ENCODE results near the gene ADAMTS17.

Gene ADAMTS17

DNA sequence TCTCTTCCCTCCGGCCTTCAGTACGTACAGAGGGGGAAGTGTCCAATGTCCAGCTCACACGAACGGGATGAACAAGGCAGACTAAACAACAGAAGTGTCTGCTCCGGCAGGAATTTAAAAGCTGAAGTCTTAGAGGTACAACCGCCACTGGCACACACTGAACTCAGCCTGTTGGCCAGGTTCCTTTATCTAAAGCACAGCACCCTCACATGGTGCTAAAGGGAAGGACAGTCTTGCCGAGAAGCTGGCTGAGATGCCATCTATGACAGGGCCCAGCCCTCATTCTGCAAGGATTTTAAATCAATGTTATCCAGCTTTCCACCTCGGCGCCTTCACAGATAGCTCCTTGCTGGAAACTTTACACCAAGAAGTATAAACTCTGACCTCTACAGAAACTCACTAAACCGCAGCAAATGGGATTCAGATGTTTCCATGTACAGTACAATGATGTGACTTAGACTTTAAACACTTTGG is 2.8 kb downstream of the ADAMTS17 start:
- peak; percentile 52 for DNase-seq

DNA sequence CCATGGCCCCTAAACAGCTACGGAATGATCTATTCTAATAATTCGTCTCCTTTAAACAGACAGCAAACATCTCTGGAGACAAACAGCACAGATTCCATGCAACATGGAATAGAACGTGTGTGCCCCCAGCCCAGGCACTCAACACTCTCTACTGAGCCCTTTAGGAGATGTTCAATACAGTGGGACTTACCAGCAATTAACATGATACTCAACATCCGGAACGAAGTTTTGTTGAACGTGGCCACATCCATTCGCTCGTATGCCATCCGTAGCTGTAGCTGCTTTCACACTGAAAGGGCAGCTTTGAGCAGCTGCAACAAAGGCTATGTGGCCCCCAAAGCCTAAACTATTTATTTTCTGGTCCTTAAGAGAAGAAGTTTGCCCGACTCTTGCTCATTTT is 3.5 kb downstream of the ADAMTS17 start:
- no peak for DNase-seq

DNA sequence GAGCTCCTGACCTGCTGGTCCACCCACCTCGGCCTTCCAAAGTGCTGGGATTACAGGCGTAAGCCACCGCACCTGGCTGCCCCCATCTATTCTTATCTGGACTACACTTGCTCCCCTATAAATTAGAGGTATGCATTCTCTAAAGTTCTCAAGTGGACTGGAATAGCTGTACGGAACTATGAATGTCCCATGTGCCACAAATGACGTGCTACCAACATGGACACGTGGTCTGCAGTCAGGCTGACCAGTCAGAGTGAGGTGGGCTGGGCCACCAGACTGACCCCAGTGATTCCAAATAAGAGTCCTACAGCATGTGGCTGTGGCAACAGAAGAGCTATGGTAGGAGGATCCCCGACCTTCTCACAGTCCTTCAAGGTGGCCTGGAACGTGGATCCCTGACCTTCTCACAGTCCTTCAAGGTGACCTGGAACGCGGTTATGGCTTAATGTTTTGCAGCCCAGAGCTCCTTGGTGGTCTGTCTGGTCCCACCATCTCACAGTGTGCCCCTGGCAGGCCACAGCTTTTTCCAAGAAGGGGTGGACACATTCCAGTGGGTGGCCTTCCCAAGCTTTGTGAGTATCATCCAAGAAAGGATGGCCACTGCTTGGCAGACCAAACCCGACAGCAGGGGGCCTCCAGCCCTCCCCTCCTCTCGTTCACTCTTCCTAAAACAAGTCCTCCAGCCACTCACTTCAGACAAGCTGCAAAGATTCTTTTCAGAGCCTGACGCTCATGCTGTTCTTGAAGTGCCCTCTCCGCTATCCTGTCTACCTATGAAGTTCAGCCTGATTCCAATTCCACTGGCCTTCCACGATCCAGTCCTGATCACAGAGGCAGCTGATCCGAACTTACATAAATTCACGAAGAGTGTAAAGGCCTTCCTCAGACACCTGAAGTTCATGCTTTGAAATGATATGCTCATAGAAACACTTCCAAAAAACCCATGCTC is 4.4 kb downstream of the ADAMTS17 start:
- no peak for DNase-seq

DNA sequence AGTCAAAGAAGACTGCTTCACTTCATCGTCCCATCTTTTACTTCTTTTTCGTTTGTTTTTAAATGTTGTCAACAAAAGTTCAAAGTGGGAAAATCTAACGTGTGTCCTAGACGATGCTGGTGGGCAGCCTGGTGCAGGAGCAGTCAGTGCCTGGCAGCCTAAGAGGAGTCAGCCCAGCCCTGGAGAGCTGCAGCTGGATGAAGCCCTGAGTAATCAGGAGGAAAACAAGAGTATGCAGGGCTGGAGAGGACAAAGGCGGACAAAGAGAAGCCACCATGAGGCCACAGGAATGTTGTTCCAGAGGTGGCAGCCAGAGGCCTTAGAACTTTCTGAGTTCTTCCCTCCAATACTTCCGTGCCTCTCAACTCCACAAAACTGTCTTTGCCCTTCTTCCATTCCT is 5.7 kb downstream of the ADAMTS17 start:
- DNase-seq: no peak

DNA sequence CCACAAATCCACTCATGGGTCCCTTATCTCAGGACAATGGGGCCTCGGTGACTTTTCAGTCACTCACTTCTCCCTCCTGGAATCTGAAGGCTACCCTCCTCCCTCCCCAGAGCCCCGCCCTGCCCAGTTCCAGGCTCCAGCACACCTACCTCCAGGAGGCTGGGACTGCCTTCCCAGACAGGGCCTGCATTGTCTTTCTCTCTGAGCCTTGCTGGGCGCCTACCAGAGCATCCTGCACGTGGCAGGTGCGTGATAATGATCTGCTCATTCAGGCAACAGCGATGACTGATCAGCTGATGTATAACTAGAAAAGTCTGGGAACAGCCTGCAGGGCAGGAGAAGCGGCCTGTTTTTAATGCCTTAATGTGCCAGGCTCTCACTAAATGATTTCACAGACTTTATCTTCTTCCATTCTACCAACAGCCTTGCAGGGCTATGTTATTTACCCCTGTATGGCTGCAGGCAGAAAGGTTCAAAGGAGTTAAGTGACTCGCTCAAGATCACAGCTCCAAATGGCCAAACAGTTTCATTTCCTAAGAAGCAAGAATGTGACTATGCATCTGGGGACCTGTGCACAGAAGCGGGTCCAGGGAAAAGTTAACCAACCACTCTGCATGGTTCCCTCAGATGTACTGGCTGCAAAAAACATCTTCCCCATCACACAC is 6.3 kb downstream of the ADAMTS17 start:
- DNase-seq: no peak

DNA sequence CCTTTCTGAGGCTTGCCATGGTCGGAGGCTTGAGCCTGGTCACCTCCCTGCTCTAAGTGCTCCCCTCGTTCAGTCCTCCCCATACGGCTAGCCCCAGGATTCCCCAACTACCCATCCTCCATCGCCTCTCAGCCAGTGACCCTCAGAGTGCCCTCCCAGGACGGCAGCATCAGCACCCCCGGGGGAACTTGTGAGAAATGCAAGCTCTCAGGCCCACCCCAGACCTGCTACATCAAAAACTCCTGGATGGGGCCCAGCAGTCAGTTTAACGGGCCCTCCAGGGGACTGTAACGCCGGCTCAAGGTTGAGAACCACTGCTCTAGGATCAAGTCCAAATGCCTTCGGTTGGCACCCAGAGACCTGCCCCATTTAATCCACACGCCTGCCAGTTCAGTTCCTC is 6.9 kb downstream of the ADAMTS17 start:
- DNase-seq: no peak

DNA sequence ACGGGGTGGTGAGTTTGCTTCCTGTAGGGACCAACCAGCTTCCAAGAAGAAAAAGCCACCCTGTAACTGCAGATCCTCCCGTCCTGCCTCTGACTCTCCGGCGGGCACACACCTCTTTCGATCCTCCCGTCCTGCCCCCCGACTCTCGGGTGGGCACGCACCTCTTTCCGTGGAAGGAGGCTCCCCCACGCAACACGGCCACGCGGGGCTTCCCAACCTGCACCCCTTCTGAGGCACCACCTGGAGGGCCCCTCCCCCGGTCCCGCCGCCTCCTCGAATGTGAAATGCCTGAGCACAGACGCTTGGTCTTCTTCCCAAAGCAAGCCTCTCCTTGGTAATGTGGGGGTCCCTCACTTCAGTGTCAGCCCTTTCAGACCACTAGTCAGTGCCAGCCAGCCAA is 7.3 kb downstream of the ADAMTS17 start:
- DNase-seq: no peak

DNA sequence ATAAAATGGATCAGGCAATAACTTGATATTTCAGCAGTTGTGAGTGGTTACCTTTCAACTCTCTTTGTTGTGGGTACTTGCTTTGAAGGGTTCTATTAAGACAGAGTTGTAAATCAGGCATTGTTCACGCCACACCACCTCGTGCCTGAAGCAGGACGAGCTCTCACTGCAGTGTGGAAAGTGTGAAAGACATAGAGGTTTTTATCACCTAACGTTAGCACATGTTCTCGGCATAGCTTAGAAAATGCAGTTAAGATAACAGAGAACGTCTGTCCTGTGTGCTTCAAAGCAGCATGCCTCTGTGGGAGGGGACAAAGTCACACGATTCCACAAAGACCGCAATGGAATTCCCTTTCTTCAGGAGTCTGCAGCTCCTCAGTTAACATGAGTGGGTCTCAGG is 7.8 kb downstream of the ADAMTS17 start:
- no peak for DNase-seq

DNA sequence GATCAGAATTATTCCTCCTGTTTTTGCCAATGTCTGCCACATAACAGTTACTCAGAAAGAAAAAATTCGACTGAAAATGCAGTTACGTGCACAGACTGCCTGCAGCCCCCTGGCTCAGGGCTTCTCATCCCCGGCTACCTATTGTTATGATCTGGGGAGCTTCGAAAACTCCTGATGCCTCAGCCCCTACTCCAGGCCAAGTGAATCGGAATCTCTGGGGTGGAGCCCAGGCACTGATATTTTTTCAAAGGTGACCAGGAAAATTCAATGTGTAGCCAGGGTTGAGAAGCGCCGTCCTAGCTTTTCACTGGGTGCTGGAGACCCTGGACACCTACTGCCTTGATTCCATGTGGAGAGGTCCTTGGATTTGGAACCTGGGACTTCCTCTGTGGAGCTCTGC is 8.5 kb downstream of the ADAMTS17 start:
- no peak for DNase-seq

DNA sequence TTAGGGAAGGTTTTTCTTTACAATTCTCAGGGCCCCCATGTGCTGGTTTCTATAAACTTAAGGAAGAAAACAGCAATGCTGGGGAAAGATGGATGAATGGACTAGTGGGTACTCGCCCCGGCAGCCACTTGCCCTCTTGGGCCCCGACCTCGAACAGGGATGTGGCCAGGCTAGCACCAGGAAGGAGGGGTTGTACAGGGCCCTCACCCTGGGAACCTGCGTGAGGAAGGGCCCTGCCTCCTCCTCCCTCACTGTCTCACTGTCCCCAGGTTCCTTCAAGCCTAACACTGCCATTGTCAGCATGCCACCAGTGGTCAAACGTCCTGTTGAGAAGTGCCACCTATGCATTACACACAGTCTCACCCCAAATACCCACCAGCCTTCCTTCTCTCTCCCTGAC is 9.1 kb downstream of the ADAMTS17 start:
- no peak for DNase-seq

DNA sequence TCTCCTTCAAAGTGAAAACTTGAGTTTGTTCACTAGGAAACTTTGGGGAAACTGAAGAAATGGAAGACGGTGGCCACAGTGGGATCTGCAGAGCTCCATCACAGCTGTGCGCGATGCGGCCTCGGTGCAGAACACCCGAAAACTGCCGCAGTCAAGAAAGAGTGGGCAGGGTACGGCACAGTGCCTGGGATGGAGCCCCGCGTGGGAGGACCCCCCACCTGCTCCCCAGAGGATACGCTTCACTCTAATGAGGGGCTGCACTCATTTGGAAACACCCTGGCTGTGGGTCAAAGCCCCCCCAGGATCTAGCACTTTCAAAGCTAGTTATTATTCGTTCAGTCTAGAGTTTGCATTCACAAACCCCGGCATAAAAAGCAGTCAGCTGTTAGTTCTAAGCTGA is 9.5 kb downstream of the ADAMTS17 start:
- no peak for DNase-seq

DNA sequence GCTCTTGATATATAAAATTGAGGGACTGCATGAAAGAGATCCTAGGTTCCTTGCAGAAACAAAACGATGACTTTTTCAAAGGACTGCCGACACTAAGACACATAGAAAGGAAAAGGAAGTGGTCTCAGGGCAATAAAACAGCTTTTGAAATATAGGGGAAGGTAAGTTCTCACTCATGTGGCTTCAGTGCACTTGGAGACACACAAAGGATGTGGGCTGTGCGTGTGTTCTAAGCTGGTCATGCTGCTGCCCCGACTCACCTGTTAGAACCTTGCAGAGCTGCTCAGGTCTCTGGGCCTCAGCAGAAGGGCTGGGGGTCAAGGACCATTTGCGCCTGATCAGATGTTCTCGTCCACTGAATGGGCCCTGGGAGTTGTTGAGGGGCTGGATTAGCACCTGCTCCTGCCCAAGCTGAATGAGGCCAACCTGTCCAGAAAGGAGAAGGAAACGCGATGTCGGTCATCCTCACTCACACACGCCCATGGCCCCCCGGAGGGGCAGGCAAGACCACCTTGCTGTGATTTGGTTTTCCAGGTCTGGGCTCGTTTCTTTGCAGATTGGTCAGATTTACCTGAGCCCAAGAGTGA is 11.1 kb downstream of the ADAMTS17 start:
- DNase-seq: no peak

DNA sequence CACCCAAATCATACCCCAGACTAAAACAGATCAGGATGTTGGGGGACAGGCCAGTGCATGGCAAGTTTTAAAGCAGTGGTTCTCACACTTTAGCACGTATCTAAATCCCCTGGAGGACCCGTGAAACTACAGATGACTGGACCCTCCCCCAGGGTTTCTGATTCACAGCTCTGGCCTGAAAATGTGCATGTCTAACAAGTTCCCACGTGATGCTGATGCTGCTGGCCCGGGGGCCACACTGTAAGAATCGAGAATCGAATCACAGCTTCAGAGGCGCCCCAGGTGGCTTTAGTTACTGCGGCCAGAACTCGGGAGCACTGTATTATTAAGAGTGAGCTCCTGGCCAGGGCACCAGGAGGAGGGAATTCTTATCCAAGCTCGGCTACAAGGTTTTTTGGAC is 11.6 kb downstream of the ADAMTS17 start:
- no peak for DNase-seq

DNA sequence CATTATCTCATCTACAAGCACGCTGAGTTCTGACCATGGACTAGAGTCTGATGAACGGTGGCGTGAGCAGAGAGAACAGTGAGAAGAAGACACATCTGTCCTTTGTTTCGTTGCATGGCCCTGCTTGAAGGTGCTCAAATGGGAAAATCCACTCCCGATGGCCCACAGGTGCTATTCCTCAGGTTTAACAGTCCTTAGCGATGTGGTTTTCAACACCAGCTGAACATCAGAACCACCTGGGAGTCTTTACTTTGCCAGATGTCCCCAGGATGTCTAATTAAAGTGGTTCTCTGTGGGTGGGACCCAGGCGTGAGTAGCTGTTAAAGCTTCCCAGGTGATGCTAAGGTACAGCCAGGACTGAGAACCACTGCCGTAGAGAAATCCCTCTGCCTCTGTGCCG is 13.0 kb downstream of the ADAMTS17 start:
- no peak for DNase-seq

DNA sequence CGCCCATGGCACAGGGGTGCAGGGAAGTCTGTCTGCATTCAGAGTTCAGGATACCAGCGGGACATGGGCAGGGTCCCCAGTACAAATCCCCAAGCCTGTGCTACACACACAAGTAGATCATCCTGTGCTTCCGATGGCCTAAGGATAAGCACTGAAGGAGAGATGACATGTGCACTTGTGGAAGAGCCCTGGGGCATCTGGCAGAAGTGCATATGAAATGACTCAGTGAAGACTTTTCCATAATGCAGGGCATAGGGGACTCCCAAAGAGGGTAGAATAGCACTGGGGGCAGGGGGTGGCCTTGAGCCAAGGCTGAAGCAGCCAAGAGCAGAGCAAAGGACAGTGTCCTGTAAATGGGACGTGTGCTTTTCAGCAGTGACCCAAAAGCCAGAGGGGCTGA is 22.9 kb downstream of the ADAMTS17 start:
- DNase-seq: no peak

DNA sequence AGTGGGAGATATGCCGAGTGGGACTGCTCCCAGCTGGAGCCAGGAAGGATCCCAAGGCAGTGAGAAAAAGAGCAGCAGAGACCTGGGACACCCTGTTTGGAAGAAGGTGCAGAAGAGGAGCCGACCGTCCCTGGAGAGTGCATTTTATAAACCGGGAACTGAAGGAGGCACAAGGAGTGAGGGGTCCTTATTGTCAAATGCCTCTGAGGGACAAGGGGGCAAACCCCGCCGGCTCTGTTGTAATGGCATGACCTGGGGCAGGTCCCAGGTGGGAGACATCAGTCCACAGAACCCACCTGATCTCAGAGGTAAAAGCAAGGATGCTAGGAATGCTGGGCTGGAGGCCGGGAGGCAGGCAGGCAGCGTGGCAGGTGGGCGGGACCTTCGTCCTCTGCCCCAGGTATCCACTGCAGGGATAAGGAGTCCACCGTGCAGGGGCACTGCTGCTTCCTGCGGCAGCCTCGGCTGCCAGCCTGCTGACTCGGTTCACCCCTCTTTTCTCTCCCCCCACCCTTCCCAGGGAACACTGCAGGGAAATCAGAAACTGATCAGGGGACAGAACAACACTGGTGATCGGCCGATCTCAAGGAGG is 26.9 kb downstream of the ADAMTS17 start:
- no peak for DNase-seq

DNA sequence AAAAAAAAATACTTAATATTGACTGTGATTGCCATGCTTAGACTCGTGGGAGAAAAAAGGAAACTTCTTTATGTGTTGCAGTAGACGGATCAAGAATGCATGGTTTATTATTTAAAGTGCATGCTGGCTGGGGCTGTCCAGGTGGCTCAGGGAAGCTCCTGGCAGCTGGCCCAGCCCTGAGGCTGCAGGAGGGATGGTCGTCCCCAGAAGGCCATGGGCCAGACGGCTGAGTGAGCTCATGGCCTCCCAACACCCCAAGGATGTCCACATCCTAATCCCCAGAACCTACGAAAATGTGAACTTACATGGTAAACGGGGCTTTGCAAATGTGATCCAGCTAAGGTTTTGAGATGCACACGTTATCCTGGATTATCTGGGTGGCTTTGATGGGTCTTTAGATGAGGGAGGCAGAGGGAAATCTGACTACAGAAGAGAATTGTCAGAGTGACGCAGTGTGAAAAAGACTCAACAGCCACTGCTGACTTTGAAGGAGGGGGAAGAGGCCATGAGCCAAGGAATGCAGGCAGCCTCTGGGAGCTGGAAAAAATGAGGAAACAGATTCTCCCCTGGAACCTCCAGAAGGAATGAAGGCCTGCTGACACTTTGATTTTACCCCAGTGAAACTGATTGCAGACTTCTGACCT is 29.8 kb downstream of the ADAMTS17 start:
- DNase-seq: no peak

DNA sequence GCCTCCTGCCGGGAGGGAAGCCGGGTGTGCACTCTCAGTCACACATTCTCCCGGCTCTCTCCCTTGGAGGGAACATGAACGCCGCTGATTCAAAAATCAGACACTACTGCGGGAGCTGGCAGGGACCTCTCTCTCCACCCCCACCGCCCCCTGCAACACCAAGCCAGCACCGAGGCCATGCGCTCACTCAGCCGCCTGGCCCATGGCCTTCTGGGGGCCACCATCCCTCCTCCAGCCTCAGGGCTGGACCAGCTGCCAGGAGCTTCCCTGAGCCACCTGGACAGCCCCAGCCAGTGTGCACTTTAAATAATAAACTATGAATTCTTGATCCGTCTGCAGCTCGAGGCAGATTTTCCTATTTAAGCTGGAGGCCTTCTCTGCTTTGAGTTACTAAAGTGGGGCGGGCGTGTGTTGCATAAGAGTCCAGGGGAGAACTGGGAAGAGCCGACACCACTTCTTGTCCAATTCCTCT is 30.6 kb downstream of the ADAMTS17 start:
- no peak for DNase-seq

DNA sequence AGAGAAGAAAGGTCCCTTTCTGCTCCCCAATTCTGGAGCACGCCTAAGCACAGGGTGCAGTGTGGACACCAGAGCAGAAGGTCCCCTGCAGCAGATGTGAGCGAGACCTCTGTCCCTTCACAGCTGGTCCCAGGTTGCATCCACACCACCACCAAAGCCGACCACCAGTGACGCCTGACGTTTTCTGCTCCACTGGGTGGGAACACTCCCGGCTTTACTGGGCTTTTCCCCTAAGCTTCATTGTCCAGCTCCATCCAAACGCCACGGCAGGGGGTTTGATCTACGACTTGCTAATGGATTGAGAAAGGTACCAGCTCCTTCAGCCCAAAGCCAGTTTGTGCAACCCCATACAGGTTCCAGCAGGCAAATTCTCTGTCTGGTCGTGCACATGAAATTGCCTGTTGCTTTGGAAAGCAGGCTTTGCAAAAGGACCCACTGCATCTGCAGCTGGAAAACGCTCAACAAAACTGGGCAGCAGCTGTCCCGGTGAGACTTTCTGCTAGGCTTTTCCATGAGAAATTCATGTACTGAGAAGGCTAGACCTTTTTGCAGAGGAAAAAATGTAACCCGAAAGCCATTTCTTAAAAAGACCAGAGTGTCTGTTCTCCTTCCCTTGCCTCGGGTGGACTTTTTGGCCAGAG is 31.1 kb downstream of the ADAMTS17 start:
- DNase-seq: no peak

DNA sequence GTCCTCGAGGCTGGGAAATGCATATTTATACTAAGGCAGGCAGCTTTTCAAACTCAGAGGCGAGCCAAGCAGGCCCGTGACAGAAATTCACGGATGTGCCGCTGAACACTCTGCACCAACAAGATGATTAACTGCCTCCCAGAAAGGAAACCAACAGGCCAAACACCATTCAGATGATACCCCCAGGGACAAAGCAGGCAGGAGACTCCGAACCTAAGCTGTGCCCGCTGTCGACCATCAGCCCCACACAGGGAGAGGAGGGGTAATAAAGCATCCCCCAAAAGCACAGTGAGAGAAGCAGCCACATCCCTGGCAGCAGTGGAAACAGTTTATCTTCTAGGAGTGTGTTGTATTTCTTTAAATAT is 31.8 kb downstream of the ADAMTS17 start:
- no peak for DNase-seq

DNA sequence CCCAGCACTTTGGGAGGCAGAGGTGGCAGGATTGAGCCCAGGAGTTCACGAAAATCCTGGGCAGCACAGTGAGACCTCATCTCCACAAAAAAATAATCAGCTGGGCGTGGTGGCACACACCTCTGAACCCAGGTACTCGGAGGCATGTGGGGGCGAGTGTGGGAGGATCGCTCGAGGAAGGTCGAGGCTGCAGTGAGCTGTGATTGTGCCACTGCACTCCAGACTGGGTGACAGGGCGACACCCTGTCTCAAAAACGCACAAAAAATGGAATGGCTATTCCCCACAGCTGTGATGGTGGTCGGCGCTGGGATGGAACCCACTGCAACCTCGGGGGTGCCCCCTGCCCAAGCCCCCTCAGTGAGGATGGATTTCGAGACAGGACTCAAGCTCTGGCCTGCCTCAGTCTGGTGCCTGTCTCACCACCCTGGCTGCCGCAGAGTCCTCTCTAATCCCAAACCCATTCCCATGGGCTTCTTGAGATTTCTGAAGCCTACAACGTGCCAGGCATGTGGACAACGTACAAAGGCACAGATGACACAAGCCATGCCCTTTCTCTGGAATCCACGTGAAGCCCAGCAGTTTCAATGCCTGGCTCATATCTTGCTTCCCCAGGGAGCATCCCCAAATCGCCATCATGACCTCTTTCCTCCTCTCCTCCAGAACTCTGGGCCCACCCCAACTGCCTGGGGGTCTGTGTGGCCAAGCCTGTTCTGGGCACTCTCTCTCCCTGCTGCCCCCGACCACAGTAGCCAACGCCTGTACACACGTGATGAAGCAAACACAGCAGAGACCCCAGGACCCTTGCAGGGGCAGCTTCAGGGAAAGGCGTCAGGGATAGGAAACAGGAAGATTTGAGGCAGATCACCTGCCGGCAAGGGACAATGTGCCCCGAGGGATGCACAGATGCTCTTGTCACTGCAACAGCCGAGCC is 32.4 kb downstream of the ADAMTS17 start:
- DNase-seq: no peak

Data from activated T-cell treated with anti-CD3 and anti-CD28 coated beads for 4 hours (primary cell).